GM23248 (cell line): ENCODE measurements around the gene ARAP2.

Source experiments
- EZH2 ChIP-seq: fragments of 200-600 bp; sonication (generic); IDR thresholded peaks from 2 replicates; pipeline ENCODE4 v1.6.1; 2018; ENCODE audit warnings: antibody characterized with exemption, mild to moderate bottlenecking; ENCODE audit not compliant: insufficient read depth, poor library complexity, severe bottlenecking
- EZH2phosphoT487 ChIP-seq: fragments of 200-600 bp; sonication (generic); IDR thresholded peaks from 2 replicates; pipeline ENCODE4 v1.6.1; 2018; ENCODE audit warnings: antibody characterized with exemption, moderate library complexity, mild to moderate bottlenecking, low read depth; ENCODE audit not compliant: insufficient read depth

- TF ChIP-seq EZH2 (no peak), EZH2phosphoT487 (no peak)
Measured at GRCh38 chr4:36037127-36037526, 207.2 kb downstream of the ARAP2 start.
